ENCODE data around the gene ACAP2. TPM values are rescaled to one million over a fixed set of nuclear protein-coding genes. Genes with fewer than 3 reads are reported as not detected.

ACAP2 gene
- total RNA-seq, 1 donor from 2014 or later: 61.2 TPM

DNA sequence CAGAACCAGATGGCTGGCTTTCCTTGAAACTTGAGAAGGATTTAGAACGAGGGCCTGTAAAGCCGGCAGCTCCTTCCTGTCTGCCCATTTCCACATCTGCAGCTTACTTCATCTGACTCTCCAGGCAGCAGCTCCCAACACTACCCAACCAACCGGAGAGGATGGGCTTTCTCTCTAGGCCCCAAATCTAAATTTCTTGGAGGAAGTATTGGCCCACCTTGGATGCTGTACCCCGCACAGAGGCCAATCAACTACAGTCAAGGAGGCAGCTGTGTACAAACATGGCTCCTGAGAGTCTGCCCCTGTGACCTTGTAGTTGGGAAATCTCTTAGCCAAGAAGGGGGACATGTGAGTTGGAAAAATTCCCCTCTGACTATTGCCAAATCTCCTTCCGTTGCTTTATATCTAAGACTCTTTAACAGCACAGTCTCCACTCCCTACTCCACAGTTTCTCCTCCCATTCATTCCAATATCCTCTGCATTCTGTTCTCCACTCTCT is 8.0 kb upstream of the ACAP2 start:
- Mint-ChIP-seq H3K27me3 (ENCODE audit: unreplicated experiment) (peaks cover 9% of the 10 kb centered on the region), H3K36me3 (ENCODE audit: low read depth, unreplicated experiment) (peaks cover 3% of the 10 kb centered on the region), H3K27ac (ENCODE audit: unreplicated experiment) (no peak overlapping the region), H3K4me3 (ENCODE audit: unreplicated experiment) (no peak overlapping the region), H3K9me3 (ENCODE audit: unreplicated experiment) (no peaks in the 10 kb centered on the region), H3K4me1 (ENCODE audit: unreplicated experiment) (peaks cover 14% of the 10 kb centered on the region)
- DNase-seq (ENCODE audit: low spot score): no peak
- TF ChIP-seq, protein P1, sequence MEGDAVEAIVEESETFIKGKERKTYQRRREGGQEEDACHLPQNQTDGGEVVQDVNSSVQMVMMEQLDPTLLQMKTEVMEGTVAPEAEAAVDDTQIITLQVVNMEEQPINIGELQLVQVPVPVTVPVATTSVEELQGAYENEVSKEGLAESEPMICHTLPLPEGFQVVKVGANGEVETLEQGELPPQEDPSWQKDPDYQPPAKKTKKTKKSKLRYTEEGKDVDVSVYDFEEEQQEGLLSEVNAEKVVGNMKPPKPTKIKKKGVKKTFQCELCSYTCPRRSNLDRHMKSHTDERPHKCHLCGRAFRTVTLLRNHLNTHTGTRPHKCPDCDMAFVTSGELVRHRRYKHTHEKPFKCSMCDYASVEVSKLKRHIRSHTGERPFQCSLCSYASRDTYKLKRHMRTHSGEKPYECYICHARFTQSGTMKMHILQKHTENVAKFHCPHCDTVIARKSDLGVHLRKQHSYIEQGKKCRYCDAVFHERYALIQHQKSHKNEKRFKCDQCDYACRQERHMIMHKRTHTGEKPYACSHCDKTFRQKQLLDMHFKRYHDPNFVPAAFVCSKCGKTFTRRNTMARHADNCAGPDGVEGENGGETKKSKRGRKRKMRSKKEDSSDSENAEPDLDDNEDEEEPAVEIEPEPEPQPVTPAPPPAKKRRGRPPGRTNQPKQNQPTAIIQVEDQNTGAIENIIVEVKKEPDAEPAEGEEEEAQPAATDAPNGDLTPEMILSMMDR (IDR thresholded peaks at IDR 0.05; ENCODE audit: unreplicated experiment): no peak

DNA sequence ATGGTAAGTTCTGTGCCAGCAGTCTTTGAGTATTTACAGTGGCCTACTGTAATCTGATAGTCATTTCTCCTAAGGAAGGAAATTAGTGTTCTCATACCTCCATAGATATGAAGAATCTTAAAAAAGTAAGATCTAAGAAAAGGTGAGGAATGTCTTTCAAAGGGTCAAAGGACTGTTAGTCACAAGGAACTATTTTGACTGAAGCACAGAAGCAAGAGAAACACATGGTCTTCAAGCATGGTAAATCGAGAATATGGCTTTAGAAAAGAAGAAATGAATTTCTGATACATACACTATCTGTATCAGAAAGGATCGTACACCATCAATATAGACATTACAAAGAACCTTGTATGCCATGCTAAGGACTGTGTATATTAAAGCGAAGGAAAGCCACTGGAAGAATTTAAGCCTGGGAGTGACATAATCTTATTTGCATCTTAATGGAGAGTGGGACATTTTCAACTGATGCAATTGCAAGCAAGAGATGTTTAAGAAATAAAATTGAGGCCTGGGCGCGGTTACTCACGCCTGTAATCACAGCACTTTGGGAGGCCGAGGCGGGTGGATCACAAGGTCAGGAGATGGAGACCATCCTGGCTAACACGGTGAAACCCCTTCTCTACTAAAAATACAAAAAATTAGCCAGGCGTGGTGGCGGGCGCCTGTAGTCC is 5.5 kb upstream of the ACAP2 start:
- Mint-ChIP-seq H3K9me3 (ENCODE audit: unreplicated experiment) (no peaks in the 10 kb centered on the region), H3K27me3 (ENCODE audit: unreplicated experiment) (peaks cover 9% of the 10 kb centered on the region), H3K4me3 (ENCODE audit: unreplicated experiment) (no peak overlapping the region), H3K4me1 (ENCODE audit: unreplicated experiment) (peaks cover 21% of the 10 kb centered on the region), H3K27ac (ENCODE audit: unreplicated experiment) (no peak overlapping the region), H3K36me3 (ENCODE audit: low read depth, unreplicated experiment) (peaks cover 3% of the 10 kb centered on the region)
- DNase-seq (ENCODE audit: low spot score): no peak
- TF ChIP-seq, protein P1 (IDR thresholded peaks at IDR 0.05; ENCODE audit: unreplicated experiment): no peak

DNA sequence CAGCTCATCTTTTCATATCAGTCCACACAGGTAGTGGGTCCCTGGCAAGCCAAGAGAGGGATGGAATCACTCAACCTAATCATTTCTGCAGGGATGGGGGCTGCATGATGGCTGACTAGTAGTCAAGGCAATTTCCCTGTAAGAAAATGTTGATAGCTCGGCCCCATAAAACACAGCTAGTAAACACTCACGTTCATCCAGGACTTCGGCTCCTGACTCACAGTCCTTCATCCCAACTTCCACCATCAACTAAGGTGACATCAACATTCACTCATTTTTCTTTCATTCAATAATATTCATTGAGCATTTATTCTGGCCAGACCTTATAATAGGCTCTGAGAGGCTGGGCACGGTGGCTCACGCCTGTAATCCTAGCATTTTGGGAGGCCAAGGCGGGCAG is 4.4 kb upstream of the ACAP2 start:
- Mint-ChIP-seq H3K4me3 (ENCODE audit: unreplicated experiment) (no peak overlapping the region), H3K36me3 (ENCODE audit: low read depth, unreplicated experiment) (peaks cover 3% of the 10 kb centered on the region), H3K4me1 (ENCODE audit: unreplicated experiment) (peaks cover 23% of the 10 kb centered on the region), H3K9me3 (ENCODE audit: unreplicated experiment) (no peaks in the 10 kb centered on the region), H3K27ac (ENCODE audit: unreplicated experiment) (no peak overlapping the region), H3K27me3 (ENCODE audit: unreplicated experiment) (peaks cover 9% of the 10 kb centered on the region)
- TF ChIP-seq, protein P1 (IDR thresholded peaks at IDR 0.05; ENCODE audit: unreplicated experiment): no peak
- no peak for DNase-seq (ENCODE audit: low spot score)

DNA sequence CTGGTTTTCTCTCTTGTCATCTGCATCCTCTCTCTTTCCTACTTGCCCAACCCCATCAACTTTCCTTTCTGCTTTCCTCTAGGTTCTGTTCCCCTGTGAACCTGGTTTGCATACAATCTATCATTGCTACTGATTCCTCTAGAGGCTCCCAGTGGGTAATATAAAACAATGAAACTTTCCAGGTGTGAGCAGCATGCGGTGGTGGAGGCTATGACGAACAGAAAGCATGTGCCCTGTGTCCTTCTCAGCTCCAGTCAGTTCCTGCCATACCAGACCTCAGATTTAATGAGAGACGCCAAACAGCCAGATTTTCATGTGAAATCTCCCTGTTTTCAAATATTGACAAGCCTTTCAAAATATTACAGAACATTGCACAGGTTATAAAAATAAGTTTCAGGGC is 3.5 kb upstream of the ACAP2 start:
- Mint-ChIP-seq H3K4me3 (ENCODE audit: unreplicated experiment) (no peak overlapping the region), H3K27ac (ENCODE audit: unreplicated experiment) (no peak overlapping the region), H3K4me1 (ENCODE audit: unreplicated experiment) (peaks cover 29% of the 10 kb centered on the region), H3K27me3 (ENCODE audit: unreplicated experiment) (peaks cover 12% of the 10 kb centered on the region), H3K9me3 (ENCODE audit: unreplicated experiment) (no peaks in the 10 kb centered on the region), H3K36me3 (ENCODE audit: low read depth, unreplicated experiment) (peaks cover 6% of the 10 kb centered on the region)
- TF ChIP-seq, protein P1 (IDR thresholded peaks at IDR 0.05; ENCODE audit: unreplicated experiment): no peak
- DNase-seq (ENCODE audit: low spot score): no peak

DNA sequence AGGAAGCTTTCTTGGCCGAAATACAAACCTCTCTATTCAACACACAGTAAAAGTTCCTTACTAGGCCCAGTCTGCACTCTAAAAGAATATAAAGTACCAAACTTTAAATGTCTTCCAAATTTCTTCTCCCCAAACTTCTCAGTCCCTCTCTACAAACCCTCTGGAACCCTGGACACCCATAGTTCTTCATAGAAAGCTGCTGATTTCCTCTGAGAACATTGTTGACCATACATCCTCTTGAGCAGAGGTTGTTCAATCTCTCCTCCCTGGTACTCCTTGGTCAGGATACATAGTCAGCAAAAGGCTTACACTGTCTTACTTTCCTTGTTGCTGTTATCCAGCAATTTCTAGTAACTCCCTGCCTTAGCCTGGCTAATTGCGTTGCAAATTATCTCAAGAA is 3.1 kb upstream of the ACAP2 start:
- DNase-seq (ENCODE audit: low spot score): no peak
- TF ChIP-seq, protein P1 (IDR thresholded peaks at IDR 0.05; ENCODE audit: unreplicated experiment): no peak
- H3K27ac Mint-ChIP-seq (ENCODE audit: unreplicated experiment): no peak overlapping the region
- peaks cover 10% of the 10 kb centered on the region for H3K27me3 Mint-ChIP-seq (ENCODE audit: unreplicated experiment)
- no peak overlapping the region for H3K4me3 Mint-ChIP-seq (ENCODE audit: unreplicated experiment)
- H3K9me3 Mint-ChIP-seq (ENCODE audit: unreplicated experiment): no peaks in the 10 kb centered on the region
- H3K36me3 Mint-ChIP-seq (ENCODE audit: low read depth, unreplicated experiment): peaks cover 8% of the 10 kb centered on the region
- peaks cover 29% of the 10 kb centered on the region for H3K4me1 Mint-ChIP-seq (ENCODE audit: unreplicated experiment)
